Bronchial epithelial cell (primary cell): ENCODE results near the gene TMEM147. TPM values are rescaled to one million over a fixed set of nuclear protein-coding genes. Genes with fewer than 3 reads are reported as not detected.

Experiments used
- DNase-seq: peaks from one replicate; pipeline ENCODE4 v3.0.0-alpha.2; 2010; ENCODE audit warnings: low read depth
- FAIRE-seq: peaks from 2 replicates; lab custom pipeline; 2011; peaks lifted over from hg19 to GRCh38; lab: Jason Lieb, UNC
- H3K27me3 ChIP-seq: 2 replicates; pipeline ENCODE4 v1.5.1; 2011; ENCODE audit warnings: low read length; ENCODE audit not compliant: control insufficient read depth, insufficient read depth
- H3K36me3 ChIP-seq: 2 replicates; pipeline ENCODE4 v1.5.1; 2011; ENCODE audit warnings: low read length; ENCODE audit not compliant: control insufficient read depth, insufficient read depth
- H3K4me3 ChIP-seq: 2 replicates; pipeline ENCODE4 v1.5.1; 2011; ENCODE audit warnings: mild to moderate bottlenecking, low read depth, low read length, control low read depth
- total RNA-seq: library from RNA; depleted of rRNA; stranded (reverse); fragments of >200 nt; gene quantifications from 2 replicates; pipeline ENCODE4 v1.2.1, GENCODE V29; 2014
- TF ChIP-seq, protein P1 (sequence below): IDR thresholded peaks from 2 replicates; pipeline ENCODE4 v1.5.1; 2011; ENCODE audit warnings: mild to moderate bottlenecking, moderate library complexity, low read length, control low read depth, inconsistent platforms; ENCODE audit not compliant: insufficient read depth, severe bottlenecking

Gene TMEM147
- total RNA-seq, 1 donor from 2014 or later, result 136 TPM

DNA sequence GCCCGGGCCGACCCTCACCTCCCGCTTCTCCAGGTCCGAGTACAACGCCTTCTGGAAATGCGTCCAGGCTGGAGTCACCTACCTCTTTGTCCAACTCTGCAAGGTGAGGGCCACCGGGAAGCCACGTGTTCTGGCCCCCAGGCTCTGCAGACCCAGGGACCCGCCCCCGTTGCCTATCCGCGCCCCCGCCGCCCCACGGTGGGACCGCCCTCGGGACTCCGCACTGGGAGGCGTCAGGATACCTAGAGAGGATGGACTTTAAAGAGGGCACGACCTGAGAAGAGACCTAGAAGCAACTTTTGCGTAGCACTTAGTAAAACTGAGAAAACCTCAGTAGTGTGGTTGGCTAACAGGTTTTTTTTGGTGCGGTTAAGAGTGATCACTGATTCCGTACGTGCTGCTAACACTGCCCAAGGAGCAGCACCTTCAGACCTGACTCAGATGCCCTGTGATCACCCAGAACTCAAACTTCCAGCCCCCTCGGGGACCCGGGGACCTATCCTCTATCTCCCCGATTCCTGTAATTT is 492 bp downstream of the TMEM147 start:
- Histone ChIP-seq H3K4me3 (peak overlapping the region; percentile 72), H3K36me3 (peaks cover 6% of the 10 kb centered on the region), H3K27me3 (no peaks in the 10 kb centered on the region)
- no peak for DNase-seq
- no peak for FAIRE-seq
- TF ChIP-seq, protein P1, sequence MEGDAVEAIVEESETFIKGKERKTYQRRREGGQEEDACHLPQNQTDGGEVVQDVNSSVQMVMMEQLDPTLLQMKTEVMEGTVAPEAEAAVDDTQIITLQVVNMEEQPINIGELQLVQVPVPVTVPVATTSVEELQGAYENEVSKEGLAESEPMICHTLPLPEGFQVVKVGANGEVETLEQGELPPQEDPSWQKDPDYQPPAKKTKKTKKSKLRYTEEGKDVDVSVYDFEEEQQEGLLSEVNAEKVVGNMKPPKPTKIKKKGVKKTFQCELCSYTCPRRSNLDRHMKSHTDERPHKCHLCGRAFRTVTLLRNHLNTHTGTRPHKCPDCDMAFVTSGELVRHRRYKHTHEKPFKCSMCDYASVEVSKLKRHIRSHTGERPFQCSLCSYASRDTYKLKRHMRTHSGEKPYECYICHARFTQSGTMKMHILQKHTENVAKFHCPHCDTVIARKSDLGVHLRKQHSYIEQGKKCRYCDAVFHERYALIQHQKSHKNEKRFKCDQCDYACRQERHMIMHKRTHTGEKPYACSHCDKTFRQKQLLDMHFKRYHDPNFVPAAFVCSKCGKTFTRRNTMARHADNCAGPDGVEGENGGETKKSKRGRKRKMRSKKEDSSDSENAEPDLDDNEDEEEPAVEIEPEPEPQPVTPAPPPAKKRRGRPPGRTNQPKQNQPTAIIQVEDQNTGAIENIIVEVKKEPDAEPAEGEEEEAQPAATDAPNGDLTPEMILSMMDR, result no peak

DNA sequence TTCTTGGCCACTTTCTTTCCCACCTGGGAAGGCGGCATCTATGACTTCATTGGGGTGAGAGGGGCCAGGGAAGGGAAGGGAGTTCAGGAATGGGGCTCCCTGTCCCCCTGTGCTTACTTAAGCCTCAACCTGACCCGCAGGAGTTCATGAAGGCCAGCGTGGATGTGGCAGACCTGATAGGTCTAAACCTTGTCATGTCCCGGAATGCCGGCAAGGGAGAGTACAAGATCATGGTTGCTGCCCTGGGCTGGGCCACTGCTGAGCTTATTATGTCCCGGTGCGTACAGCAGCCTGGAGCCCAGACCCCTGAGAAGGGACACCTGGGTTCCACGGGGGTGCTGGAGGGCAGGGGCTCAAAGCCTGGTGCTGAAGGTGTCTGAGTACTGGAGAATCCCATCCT is 1.1 kb downstream of the TMEM147 start:
- no peaks in the 10 kb centered on the region for H3K27me3 ChIP-seq
- TF ChIP-seq, protein P1, result no peak
- no peak for FAIRE-seq
- peaks cover 6% of the 10 kb centered on the region for H3K36me3 ChIP-seq
- no peak for DNase-seq
- peak overlapping the region; percentile 72 for H3K4me3 ChIP-seq

DNA sequence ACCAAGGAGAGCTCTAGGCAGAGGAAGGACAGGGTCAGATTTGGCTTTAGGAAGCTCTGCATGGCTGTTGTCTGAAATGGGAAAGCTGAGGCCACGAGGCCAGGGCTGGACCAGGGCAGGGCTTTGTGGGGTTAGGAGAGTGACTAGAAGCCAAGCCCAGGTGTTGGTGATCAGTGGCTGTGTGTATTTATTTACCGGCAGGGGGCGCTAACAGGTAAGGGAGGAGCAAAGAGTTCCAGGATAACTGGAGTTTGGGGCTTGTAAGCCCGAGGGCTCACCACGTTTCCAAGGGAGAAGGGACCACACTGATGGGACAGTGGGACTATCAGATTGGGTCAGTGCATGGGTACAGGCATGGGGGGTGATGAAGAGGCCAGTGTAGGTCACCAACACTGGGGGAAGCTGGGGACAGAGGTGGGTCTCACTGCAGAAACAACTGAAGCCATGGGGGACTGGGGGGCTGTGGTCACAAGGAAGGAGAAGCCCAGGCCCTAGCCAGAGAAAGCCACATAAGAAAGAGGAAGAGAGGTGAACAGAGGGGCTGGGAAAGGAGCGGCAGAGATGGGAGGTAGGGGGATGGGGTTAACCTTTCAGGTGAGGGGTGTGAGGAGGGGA is 3.9 kb downstream of the TMEM147 start:
- TF ChIP-seq, protein P1, result peak; percentile 80
- Histone ChIP-seq H3K4me3 (no peak overlapping the region), H3K27me3 (no peaks in the 10 kb centered on the region), H3K36me3 (peaks cover 5% of the 10 kb centered on the region)
- DNase-seq (peak; percentile 42), FAIRE-seq (no peak)

DNA sequence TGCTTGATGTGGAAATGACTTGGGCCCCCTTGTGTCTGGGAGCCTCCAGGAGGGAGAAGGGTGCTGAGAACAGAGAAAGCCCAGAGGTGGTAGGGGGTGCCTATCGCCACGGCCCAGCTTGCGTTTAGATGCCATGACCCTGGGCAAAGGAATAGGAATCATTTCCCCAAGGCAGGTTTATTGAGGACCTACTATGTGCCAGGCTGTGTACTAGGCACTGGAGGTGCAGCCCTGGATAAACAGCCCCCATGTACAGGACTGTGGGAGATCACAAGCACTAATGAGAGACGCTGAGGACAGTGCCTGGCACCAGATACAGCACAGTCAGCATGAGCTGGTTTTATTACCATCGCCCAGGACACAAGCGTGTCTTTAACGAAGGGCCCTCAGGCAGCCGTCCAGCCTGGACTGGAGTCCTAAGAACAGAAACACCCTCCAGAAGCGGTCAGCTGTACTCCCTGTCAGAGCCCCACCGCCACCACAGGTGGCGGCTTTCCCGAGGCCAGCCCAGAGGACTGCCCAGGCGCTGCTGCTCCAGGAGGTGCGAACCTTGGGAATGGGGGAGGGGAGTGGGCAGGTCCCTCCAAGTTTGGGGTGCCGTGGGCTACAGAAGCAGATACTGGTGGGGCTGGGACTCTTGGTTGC is 4.6 kb downstream of the TMEM147 start:
- Histone ChIP-seq H3K27me3 (no peaks in the 10 kb centered on the region), H3K36me3 (peaks cover 5% of the 10 kb centered on the region), H3K4me3 (no peak overlapping the region)
- DNase-seq, result no peak
- no peak for FAIRE-seq
- TF ChIP-seq, protein P1, result no peak

DNA sequence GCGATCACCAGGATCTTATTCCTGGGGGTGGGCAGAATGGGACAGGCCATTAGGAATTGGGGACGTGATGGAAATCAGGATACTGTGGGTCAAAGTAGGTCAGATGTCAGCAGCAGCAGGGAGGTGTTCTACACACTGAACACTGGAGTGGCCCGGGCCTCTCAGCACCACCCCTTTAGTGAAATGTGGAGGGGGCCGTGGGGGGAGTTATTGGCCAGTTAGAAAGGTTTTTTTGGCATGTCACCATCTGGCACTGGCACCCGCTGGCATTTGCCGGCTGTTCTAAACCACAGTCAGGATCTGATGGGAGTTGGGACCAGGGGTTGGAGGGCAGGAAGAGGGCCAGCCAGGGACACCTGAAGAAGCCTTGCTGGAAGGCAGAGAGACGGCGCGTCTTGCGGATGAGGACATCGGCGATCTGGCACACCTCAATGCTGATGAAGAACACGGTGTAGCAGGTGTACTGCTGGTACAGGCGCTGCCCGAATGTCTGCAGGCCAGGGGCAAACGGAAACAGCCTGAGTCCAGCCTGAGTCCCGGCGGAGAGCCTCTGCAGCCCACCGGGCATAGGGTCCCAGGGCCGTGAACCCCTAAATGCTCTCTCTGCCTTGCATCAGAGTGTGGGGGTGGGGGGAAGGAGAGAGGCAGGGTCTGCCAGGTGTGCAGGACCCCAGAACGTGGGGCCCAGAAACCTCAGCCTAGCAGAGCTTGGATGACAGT is 5.8 kb downstream of the TMEM147 start:
- FAIRE-seq, result peak; percentile 13
- Histone ChIP-seq H3K27me3 (no peaks in the 10 kb centered on the region), H3K36me3 (peaks cover 5% of the 10 kb centered on the region), H3K4me3 (no peak overlapping the region)
- TF ChIP-seq, protein P1, result no peak
- no peak for DNase-seq
